Breast epithelium (tissue), 3 donors: Measurements from ENCODE around the gene MUS81.
"Not testable (repeated sequence)": the region's sequence is repeated elsewhere in the genome, so short reads cannot be mapped to it uniquely, and the experiment has no call there.

ENCODE experiments used
- CTCF ChIP-seq, 3 donors: fragments of 450-650 bp; IDR thresholded peaks; one replicate each; pipeline ENCODE4 v1.5.1; 2016 to 2017; ENCODE audit warnings: antibody characterized with exemption in 3 of 3, mild to moderate bottlenecking in 3 of 3, moderate library complexity in 3 of 3
- POLR2A ChIP-seq: fragments of 450-650 bp; IDR thresholded peaks from one replicate; pipeline ENCODE4 v1.6.1; 2016; ENCODE audit warnings: antibody characterized with exemption, mild to moderate bottlenecking, moderate library complexity

GRCh38 chr11:65892137-65892540, 31.9 kb downstream of the MUS81 start:
- not testable (repeated sequence) for TF ChIP-seq CTCF (IDR thresholded peaks at IDR 0.05); POLR2A
